ENCODE results near the gene SLC22A12.

The SLC22A12 gene

GRCh38 chr11:64566042-64566914 is 24.7 kb upstream of the SLC22A12 start:
- Histone ChIP-seq H3K9ac (ENCODE audit: low read length) (peak overlapping the region; percentile 12; the same call in 1 of the 2 replicates), H3K9me3 (replicated peaks; ENCODE audit: insufficient read depth, low read length) (no peaks in the 10 kb centered on the region), H2AFZ (ENCODE audit: low read length) (peak overlapping the region; percentile 52)

GRCh38 chr11:64566915-64567891 is 23.8 kb upstream of the SLC22A12 start:
- no peak for DNase-seq
- Histone ChIP-seq H3K4me1 (ENCODE audit: low read length) (no peaks in the 10 kb centered on the region), H4K20me1 (ENCODE audit: insufficient read depth, low read length) (no peaks in the 10 kb centered on the region), H2AFZ (ENCODE audit: low read length) (peak overlapping the region; percentile 52), H3F3A (ENCODE audit: insufficient read depth, low read length) (no peaks in the 10 kb centered on the region), H3K9ac (ENCODE audit: low read length) (no peak overlapping the region), H3K36me3 (replicated peaks; ENCODE audit: insufficient read depth, low read length) (no peaks in the 10 kb centered on the region), H3K79me2 (ENCODE audit: low read length) (no peaks in the 10 kb centered on the region), H3K4me2 (ENCODE audit: low read depth, low read length) (peak overlapping the region; percentile 53; the same call in 1 of the 2 replicates), H3K27me3 (replicated peaks; ENCODE audit: insufficient read depth, low read length) (peaks cover 89% of the 10 kb centered on the region), H3K9me3 (replicated peaks; ENCODE audit: insufficient read depth, low read length) (no peaks in the 10 kb centered on the region), H3K4me3 (ENCODE audit: low read length) (no peak overlapping the region), H3K9me2 (replicated peaks; ENCODE audit: insufficient read depth, low read length) (no peaks in the 10 kb centered on the region), H3K27ac (ENCODE audit: low read length) (no peak overlapping the region)
- no peak for TF ChIP-seq EZH2 (optimal IDR thresholded peaks at IDR 0.05; ENCODE audit: low read depth, low read length)
- TF ChIP-seq, protein P1, sequence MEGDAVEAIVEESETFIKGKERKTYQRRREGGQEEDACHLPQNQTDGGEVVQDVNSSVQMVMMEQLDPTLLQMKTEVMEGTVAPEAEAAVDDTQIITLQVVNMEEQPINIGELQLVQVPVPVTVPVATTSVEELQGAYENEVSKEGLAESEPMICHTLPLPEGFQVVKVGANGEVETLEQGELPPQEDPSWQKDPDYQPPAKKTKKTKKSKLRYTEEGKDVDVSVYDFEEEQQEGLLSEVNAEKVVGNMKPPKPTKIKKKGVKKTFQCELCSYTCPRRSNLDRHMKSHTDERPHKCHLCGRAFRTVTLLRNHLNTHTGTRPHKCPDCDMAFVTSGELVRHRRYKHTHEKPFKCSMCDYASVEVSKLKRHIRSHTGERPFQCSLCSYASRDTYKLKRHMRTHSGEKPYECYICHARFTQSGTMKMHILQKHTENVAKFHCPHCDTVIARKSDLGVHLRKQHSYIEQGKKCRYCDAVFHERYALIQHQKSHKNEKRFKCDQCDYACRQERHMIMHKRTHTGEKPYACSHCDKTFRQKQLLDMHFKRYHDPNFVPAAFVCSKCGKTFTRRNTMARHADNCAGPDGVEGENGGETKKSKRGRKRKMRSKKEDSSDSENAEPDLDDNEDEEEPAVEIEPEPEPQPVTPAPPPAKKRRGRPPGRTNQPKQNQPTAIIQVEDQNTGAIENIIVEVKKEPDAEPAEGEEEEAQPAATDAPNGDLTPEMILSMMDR (IDR thresholded peaks at IDR 0.05; ENCODE audit: low read length) = no peak
- no peak for TF ChIP-seq EZH2phosphoT487 (IDR thresholded peaks at IDR 0.05; ENCODE audit: low read length)

More at GRCh38 chr11:64566042-64566914, 24.7 kb upstream of the SLC22A12 start:
- no peak for TF ChIP-seq EZH2 (optimal IDR thresholded peaks at IDR 0.05; ENCODE audit: low read depth, low read length)
- no peak for TF ChIP-seq EZH2phosphoT487 (IDR thresholded peaks at IDR 0.05; ENCODE audit: low read length)
- TF ChIP-seq, protein P1 (IDR thresholded peaks at IDR 0.05; ENCODE audit: low read length) = no peak
- H4K20me1 ChIP-seq (ENCODE audit: insufficient read depth, low read length) = no peaks in the 10 kb centered on the region
- H3K4me1 ChIP-seq (ENCODE audit: low read length) = no peaks in the 10 kb centered on the region
- H3K27me3 ChIP-seq (replicated peaks; ENCODE audit: insufficient read depth, low read length) = peaks cover 89% of the 10 kb centered on the region
- peak overlapping the region; percentile 53; the same call in 1 of the 2 replicates for H3K4me2 ChIP-seq (ENCODE audit: low read depth, low read length)
- no peak overlapping the region for H3K27ac ChIP-seq (ENCODE audit: low read length)
- 0 out of 2 replicates have a peak overlapping the region, but pooled peaks have one; percentile 15 for H3K4me3 ChIP-seq (ENCODE audit: low read length)
- no peaks in the 10 kb centered on the region for H3K79me2 ChIP-seq (ENCODE audit: low read length)
- H3F3A ChIP-seq (ENCODE audit: insufficient read depth, low read length) = no peaks in the 10 kb centered on the region
- H3K9me2 ChIP-seq (replicated peaks; ENCODE audit: insufficient read depth, low read length) = no peaks in the 10 kb centered on the region
- peak; percentile 56 for DNase-seq
- no peaks in the 10 kb centered on the region for H3K36me3 ChIP-seq (replicated peaks; ENCODE audit: insufficient read depth, low read length)

DNA sequence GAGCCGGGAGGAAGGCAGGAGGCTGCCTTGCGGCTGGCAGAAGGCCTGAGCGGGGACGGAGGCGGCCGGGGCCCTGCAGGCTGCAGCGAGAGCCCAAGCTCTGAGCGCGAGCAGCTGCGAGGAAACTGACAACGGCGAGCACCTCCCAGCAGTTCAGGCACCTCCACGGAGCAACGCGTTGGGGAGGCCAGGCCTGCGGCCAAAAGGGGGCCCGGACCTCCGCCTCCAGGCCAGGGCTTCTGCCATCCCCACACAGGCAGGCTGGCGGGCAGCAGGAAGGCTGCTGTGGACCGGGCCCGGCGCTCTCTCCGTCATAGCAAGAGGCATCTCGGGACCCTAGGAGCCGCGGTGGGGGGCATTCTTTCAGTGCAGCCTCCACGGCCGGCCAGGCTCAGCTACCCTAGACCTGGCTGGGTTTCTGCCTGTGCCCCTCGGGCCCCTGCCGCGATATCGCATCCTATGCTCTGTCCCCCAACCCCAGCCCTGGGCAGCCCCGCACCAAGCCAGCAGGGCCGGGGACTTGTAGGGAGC is 22.9 kb upstream of the SLC22A12 start:
- Histone ChIP-seq H3K9me3 (replicated peaks; ENCODE audit: insufficient read depth, low read length) (no peaks in the 10 kb centered on the region), H3K4me2 (ENCODE audit: low read depth, low read length) (no peak overlapping the region), H4K20me1 (ENCODE audit: insufficient read depth, low read length) (no peaks in the 10 kb centered on the region), H3K9ac (ENCODE audit: low read length) (no peak overlapping the region), H2AFZ (ENCODE audit: low read length) (no peak overlapping the region), H3K27ac (ENCODE audit: low read length) (no peak overlapping the region), H3K4me1 (ENCODE audit: low read length) (no peaks in the 10 kb centered on the region), H3K79me2 (ENCODE audit: low read length) (no peaks in the 10 kb centered on the region), H3K9me2 (replicated peaks; ENCODE audit: insufficient read depth, low read length) (no peaks in the 10 kb centered on the region), H3K36me3 (replicated peaks; ENCODE audit: insufficient read depth, low read length) (no peaks in the 10 kb centered on the region), H3K4me3 (ENCODE audit: low read length) (no peak overlapping the region), H3K27me3 (replicated peaks; ENCODE audit: insufficient read depth, low read length) (peaks cover 89% of the 10 kb centered on the region), H3F3A (ENCODE audit: insufficient read depth, low read length) (no peaks in the 10 kb centered on the region)
- no peak for DNase-seq
- TF ChIP-seq EZH2phosphoT487 (IDR thresholded peaks at IDR 0.05; ENCODE audit: low read length) = no peak
- no peak for TF ChIP-seq EZH2 (optimal IDR thresholded peaks at IDR 0.05; ENCODE audit: low read depth, low read length)
- TF ChIP-seq, protein P1 (IDR thresholded peaks at IDR 0.05; ENCODE audit: low read length) = no peak

Data from MM.1S (cell line).